Measurements from ENCODE around the gene ME3.

The ME3 gene

DNA sequence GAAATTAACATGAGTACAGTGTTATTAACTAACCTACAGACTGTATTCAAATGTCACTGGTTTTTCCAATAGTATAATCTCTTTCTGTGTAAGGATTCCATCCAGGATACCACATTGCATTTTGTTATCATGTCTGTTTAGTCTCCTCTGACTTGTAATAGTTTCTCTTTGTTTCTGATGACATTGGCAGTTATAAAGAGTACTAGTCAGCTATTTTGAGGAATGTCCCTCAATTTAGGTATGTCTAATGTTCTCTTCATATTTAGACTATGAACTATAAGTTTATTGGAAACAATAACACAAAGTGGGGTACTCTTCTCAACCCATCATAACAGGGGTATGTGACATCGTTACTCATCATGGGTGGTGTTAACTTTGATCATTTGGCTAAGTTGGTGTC is 20.3 kb upstream of the ME3 start:
- no peak overlapping the region for H3K27ac ChIP-seq
- TF ChIP-seq, protein P1, sequence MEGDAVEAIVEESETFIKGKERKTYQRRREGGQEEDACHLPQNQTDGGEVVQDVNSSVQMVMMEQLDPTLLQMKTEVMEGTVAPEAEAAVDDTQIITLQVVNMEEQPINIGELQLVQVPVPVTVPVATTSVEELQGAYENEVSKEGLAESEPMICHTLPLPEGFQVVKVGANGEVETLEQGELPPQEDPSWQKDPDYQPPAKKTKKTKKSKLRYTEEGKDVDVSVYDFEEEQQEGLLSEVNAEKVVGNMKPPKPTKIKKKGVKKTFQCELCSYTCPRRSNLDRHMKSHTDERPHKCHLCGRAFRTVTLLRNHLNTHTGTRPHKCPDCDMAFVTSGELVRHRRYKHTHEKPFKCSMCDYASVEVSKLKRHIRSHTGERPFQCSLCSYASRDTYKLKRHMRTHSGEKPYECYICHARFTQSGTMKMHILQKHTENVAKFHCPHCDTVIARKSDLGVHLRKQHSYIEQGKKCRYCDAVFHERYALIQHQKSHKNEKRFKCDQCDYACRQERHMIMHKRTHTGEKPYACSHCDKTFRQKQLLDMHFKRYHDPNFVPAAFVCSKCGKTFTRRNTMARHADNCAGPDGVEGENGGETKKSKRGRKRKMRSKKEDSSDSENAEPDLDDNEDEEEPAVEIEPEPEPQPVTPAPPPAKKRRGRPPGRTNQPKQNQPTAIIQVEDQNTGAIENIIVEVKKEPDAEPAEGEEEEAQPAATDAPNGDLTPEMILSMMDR (conservative IDR thresholded peaks at IDR 0.05): no peak

DNA sequence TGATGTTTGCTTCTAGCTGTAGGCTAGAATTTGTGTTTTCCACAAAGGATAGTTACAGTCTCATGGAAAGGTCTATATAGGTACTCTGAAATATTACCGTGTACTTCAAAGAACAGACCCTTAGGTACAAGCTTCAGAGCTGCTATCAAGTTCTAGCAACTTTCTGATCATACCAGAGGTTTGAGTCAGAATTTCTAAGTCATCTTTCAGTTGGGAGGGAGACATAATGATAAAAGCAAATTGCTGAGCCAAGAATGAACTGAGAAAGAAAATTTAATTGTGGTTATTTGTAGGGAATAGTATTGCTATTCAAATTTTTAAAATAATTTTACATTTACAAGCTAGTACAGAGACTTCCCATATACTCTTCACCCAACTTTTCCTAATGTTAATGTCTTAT is 19.9 kb upstream of the ME3 start:
- TF ChIP-seq, protein P1 (conservative IDR thresholded peaks at IDR 0.05): no peak
- H3K27ac ChIP-seq: no peak overlapping the region

DNA sequence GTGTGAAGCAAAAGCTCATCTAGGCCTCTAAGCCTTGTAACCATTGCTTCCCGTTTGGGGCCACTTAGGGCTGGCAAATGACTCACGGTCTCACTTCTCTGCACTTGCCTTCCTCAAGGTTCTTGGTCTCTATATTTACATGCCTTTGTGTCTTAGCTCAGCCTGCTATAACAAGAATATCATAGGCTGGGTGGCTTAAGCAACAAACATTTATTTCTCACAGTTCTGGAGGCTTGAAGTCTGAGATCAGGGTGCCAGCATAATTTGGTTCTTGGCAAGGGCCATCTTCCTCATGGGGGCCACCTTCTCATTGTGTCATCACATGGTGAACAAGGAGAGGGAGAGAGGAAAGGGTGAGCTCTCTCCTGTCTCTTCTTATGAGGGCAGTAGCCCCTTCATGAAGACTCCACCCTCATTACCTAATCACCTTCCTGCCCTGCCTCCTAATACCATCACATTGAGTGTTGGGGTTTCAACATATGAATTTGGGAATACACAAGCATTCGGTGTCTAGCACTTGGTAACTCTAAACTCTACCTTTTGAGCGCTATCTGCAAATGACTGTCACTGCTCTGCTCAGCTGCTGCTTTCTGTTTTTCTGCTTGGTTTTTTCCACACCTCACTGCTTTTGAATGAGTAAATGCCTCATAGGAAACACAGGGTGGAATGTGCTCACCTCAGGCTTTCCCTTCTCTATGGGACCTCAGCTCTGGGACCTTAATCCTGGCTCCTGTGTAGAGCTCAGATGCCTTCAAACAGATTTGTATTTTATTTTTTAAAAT is 16.2 kb upstream of the ME3 start:
- no peak overlapping the region for H3K27ac ChIP-seq
- TF ChIP-seq, protein P1 (conservative IDR thresholded peaks at IDR 0.05): no peak

DNA sequence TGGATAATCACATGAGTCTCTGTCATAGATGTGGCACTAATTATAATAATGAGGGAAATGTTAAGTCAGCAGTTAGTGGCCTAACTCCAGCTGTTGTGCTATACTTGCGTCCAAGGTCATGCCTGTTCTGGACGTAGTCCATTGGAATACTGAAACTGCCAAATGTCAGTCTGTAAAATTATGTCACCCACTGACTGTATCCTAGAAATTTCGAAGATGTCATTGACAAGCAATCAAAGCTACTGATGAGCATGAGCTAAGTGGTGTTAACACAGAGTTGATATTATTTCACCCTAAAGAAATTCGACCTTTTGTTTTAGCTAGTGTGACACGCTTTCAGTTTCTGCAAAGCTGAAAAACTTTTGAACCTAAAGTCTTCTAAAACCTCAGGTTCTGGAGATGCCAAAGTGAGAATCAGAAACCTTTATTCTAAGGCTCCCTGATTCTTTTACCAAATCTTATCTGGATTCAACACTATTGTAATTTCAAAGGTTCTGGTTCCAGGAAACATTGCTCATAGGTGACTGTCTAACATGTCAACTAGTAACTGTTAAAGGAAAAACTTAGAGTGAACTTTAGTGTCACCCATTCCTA is 14.9 kb upstream of the ME3 start:
- H3K27ac ChIP-seq: no peak overlapping the region
- TF ChIP-seq, protein P1 (conservative IDR thresholded peaks at IDR 0.05): no peak

DNA sequence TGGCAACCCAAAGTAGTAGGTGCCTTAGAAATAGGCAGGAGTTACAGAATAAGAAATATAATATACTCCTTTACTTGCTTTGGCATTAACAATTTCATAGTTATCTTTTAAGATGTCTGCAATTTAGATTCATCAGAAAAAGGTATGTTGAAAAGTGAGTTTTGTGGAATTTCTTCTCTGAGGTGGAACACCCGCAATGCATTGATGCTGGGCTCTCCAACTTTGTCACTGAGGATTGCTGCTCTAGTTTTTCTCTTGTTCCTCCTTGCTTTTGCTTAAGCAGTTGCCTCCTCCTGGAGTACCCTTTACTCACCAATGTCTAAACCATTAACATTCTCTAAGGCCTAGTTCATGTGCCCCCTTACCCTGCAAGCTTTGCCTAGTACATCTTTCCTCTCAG is 14.1 kb upstream of the ME3 start:
- TF ChIP-seq, protein P1 (conservative IDR thresholded peaks at IDR 0.05): no peak
- no peak overlapping the region for H3K27ac ChIP-seq

DNA sequence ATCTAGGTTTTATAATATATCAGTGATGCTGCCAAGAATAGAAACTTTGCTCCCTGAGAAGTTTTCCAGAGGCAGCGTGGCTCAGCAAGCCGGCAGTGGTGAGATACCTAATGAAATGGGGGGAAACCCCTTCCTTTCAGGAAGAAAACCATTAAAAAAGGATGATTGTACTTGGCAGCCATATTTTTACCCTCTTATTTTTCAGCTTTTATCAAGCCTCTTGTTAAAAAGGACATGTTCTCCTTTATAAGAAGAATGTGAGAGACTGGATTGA is 9.0 kb upstream of the ME3 start:
- TF ChIP-seq, protein P1 (conservative IDR thresholded peaks at IDR 0.05): no peak
- no peak overlapping the region for H3K27ac ChIP-seq

DNA sequence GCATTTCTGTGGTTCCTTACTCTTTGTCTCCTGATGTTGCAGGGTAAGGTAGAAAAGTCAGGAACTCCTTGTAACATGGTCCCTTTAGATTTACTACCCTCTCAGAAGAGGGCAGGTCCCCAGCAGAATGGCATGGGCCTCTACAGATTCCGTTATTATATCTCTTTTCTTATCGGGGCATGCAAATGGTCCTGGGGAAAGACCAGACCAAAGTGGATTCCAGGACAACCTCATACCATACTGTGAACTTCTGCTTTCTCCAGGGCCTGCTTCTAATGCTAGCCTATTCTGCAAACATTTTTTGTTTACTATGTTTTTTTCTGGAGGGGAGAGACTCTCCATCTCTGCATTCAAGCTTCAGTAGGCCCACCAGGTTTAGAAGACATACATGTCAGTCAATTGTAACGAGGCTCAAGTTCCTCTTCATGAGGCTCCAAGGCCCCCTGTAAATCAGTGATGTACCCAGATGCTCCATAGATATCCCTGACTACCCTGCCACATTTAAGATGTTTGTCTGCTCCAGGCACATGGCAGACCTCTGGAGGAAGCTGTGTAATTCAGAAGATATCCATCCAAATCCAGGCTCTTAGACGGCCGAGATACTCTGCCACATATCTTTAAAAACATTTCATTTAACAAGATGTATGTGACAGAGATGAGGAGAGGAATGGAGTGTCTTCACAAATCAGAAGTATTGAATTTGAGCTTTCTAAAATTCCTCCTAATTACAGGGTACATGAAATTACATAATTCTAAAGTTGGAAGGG is 8.5 kb upstream of the ME3 start:
- no peak overlapping the region for H3K27ac ChIP-seq
- TF ChIP-seq, protein P1 (conservative IDR thresholded peaks at IDR 0.05): no peak

Data from VCaP (cell line).